Stimulated activated CD4-positive, alpha-beta T cell treated with anti-CD3 and anti-CD28 coated beads, Interleukin-2, amount 100 ng/mL, for 24 hours (primary cell): Measurements from ENCODE around the gene SAMD13.

Experiments
- DNase-seq, 2 donors: peaks; one replicate each; pipeline ENCODE4 v3.0.0-alpha.2; 2020

Gene SAMD13

GRCh38 chr1:84301004-84301784, at the start of gene SAMD13:
Gene SAMD13 (plus strand): TSS chr1:84301708. CDS start chr1:84303235, 1,527 bp downstream.
- DNase-seq, result peak; percentile 26 to 37

GRCh38 chr1:84253036-84253435, 48.5 kb upstream of the SAMD13 start:
- DNase-seq, result no peak

- DNase-seq, result no peak
Measured at GRCh38 chr1:84253891-84254290, 47.6 kb upstream of the SAMD13 start.

GRCh38 chr1:84254703-84255238, 46.7 kb upstream of the SAMD13 start:
- no peak for DNase-seq

- DNase-seq, result no peak
Measured at GRCh38 chr1:84255582-84255981, 45.9 kb upstream of the SAMD13 start.

- DNase-seq, result no peak
Measured at GRCh38 chr1:84257617-84258016, 43.9 kb upstream of the SAMD13 start.

- DNase-seq, result no peak
Measured at GRCh38 chr1:84259376-84259775, 42.1 kb upstream of the SAMD13 start.

- no peak for DNase-seq
Measured at GRCh38 chr1:84259989-84260388, 41.5 kb upstream of the SAMD13 start.

- no peak for DNase-seq
Measured at GRCh38 chr1:84260852-84261518, 40.5 kb upstream of the SAMD13 start.

GRCh38 chr1:84264961-84265360, 36.5 kb upstream of the SAMD13 start:
- no peak for DNase-seq

- no peak for DNase-seq
Measured at GRCh38 chr1:84265867-84266266, 35.6 kb upstream of the SAMD13 start.

- DNase-seq, result no peak
Measured at GRCh38 chr1:84266748-84267147, 34.8 kb upstream of the SAMD13 start.

GRCh38 chr1:84267476-84267875, 34.0 kb upstream of the SAMD13 start:
- DNase-seq, result no peak

GRCh38 chr1:84268346-84268745, 33.2 kb upstream of the SAMD13 start:
- DNase-seq, result no peak

- DNase-seq, result no peak
Measured at GRCh38 chr1:84269306-84269705, 32.2 kb upstream of the SAMD13 start.

GRCh38 chr1:84271441-84272151, 29.9 kb upstream of the SAMD13 start:
- DNase-seq, result no peak

- no peak for DNase-seq
Measured at GRCh38 chr1:84272401-84272800, 29.1 kb upstream of the SAMD13 start.

- no peak for DNase-seq
Measured at GRCh38 chr1:84277343-84278059, 24.0 kb upstream of the SAMD13 start.

GRCh38 chr1:84278905-84279304, 22.6 kb upstream of the SAMD13 start:
- no peak for DNase-seq

- no peak for DNase-seq
Measured at GRCh38 chr1:84280912-84281311, 20.6 kb upstream of the SAMD13 start.

- no peak for DNase-seq
Measured at GRCh38 chr1:84282780-84283333, 18.7 kb upstream of the SAMD13 start.

- DNase-seq, result no peak
Measured at GRCh38 chr1:84283381-84283780, 18.1 kb upstream of the SAMD13 start.

GRCh38 chr1:84286071-84286470, 15.4 kb upstream of the SAMD13 start:
- DNase-seq, result no peak
